HG03378 (cell line): ENCODE data around the gene ECT2L.

Experiments
- ATAC-seq: cut with Tn5 transposase; IDR thresholded peaks from one replicate; pipeline ENCODE4 v1.9.1; 2021; ENCODE audit warnings: mild to moderate bottlenecking, moderate library complexity; ENCODE audit not compliant: unreplicated experiment

ECT2L gene

GRCh38 chr6:138795809-138796603 is at the start of gene ECT2L:
Gene ECT2L, plus strand, starts transcription at chr6:138796087. Its CDS starts 17,188 bp downstream, at chr6:138813275.
- no peak for ATAC-seq

- no peak for ATAC-seq
Measured at GRCh38 chr6:138752017-138752416, 43.9 kb upstream of the ECT2L start.

- no peak for ATAC-seq
Measured at GRCh38 chr6:138757136-138757535, 38.8 kb upstream of the ECT2L start.

GRCh38 chr6:138765896-138766655 is 29.8 kb upstream of the ECT2L start:
- no peak for ATAC-seq

GRCh38 chr6:138769102-138769676 is 26.7 kb upstream of the ECT2L start:
- ATAC-seq, result no peak

- no peak for ATAC-seq
Measured at GRCh38 chr6:138772596-138773176, 23.2 kb upstream of the ECT2L start.

GRCh38 chr6:138773177-138774091 is 22.5 kb upstream of the ECT2L start, which contains the start of gene CCDC28A:
Gene CCDC28A, plus strand, starts transcription at chr6:138773769. Its CDS starts 2,352 bp downstream, at chr6:138776121.
- ATAC-seq, result peak; percentile 83

GRCh38 chr6:138774370-138774769 is 21.5 kb upstream of the ECT2L start:
- no peak for ATAC-seq

- no peak for ATAC-seq
Measured at GRCh38 chr6:138776659-138777058, 19.2 kb upstream of the ECT2L start.

GRCh38 chr6:138778331-138778730 is 17.6 kb upstream of the ECT2L start:
- ATAC-seq, result no peak

GRCh38 chr6:138782243-138782642 is 13.6 kb upstream of the ECT2L start:
- ATAC-seq, result no peak

- no peak for ATAC-seq
Measured at GRCh38 chr6:138785079-138785478, 10.8 kb upstream of the ECT2L start.

- no peak for ATAC-seq
Measured at GRCh38 chr6:138785980-138786379, 9.9 kb upstream of the ECT2L start.

GRCh38 chr6:138787138-138787537 is 8.7 kb upstream of the ECT2L start:
- ATAC-seq, result no peak

GRCh38 chr6:138796771-138797170 is 884 bp downstream of the ECT2L start:
- ATAC-seq, result no peak

GRCh38 chr6:138797806-138798446 is 2.0 kb downstream of the ECT2L start:
- ATAC-seq, result no peak

GRCh38 chr6:138800377-138801150 is 4.7 kb downstream of the ECT2L start:
- ATAC-seq, result no peak

GRCh38 chr6:138803331-138803730 is 7.4 kb downstream of the ECT2L start:
- ATAC-seq, result no peak

GRCh38 chr6:138803861-138804260 is 8.0 kb downstream of the ECT2L start:
- ATAC-seq, result no peak
